H1 (cell line): Measurements from ENCODE around the gene CEP89. TPM values are rescaled to one million over a fixed set of nuclear protein-coding genes. Genes with fewer than 3 reads are reported as not detected.

ENCODE experiments used
- CTCF ChIA-PET: fragments of 300-600 bp; sonication (Branson Sonifier 250); formaldehyde crosslinking; loops from one replicate; lab custom pipeline; 2021; ENCODE audit not compliant: partially characterized antibody; lab: Charles Lee
- POLR2A ChIA-PET: fragments of 300-600 bp; sonication (Branson Sonifier 250); formaldehyde crosslinking; loops from one replicate; lab custom pipeline; 2021; ENCODE audit warnings: inconsistent platforms; ENCODE audit not compliant: partially characterized antibody; lab: Charles Lee
- DNase-seq, 2 experiments: peaks; one replicate each; pipeline versions ENCODE4 v3.0.0 to v3.0.0-alpha.2; 2010 to 2022; ENCODE audit warnings: low spot score in 2 of 2, low read depth in 1 of 2, mixed read lengths in 1 of 2
- FAIRE-seq: peaks from 2 replicates; lab custom pipeline; 2011; peaks lifted over from hg19 to GRCh38; lab: Jason Lieb, UNC
- H2AFZ ChIP-seq: 2 replicates; pipeline ENCODE4 v1.8.1; 2012; ENCODE audit warnings: low read length, inconsistent platforms
- H2AK5ac ChIP-seq: 2 replicates; pipeline ENCODE4 v1.6.1; 2013; ENCODE audit warnings: low read depth, low read length
- H2BK120ac ChIP-seq: replicated peaks from 2 replicates; pipeline ENCODE3; 2013; ENCODE audit warnings: low read depth, low read length, inconsistent platforms
- H2BK12ac ChIP-seq: 2 replicates; pipeline ENCODE4 v1.6.1; 2013; ENCODE audit warnings: low read depth, low read length
- H2BK15ac ChIP-seq: 2 replicates; pipeline ENCODE4 v1.6.1; 2013; ENCODE audit warnings: low read length
- H2BK20ac ChIP-seq: 2 replicates; pipeline ENCODE4 v1.6.1; 2013; ENCODE audit warnings: low read length
- H2BK5ac ChIP-seq: 2 replicates; pipeline ENCODE4 v1.6.1; 2013; ENCODE audit warnings: low read depth, low read length
- H3K14ac ChIP-seq: 2 replicates; pipeline ENCODE4 v1.6.1; 2013; ENCODE audit warnings: inconsistent platforms; ENCODE audit not compliant: insufficient read length
- H3K18ac ChIP-seq: 2 replicates; pipeline ENCODE4 v1.6.1; 2013; ENCODE audit warnings: low read length; ENCODE audit errors: extremely low read depth
- H3K23ac ChIP-seq: 2 replicates; pipeline ENCODE4 v1.6.1; 2013; ENCODE audit warnings: inconsistent platforms; ENCODE audit not compliant: insufficient read length
- H3K23me2 ChIP-seq: 2 replicates; pipeline ENCODE4 v1.6.1; 2013; ENCODE audit warnings: low read depth, low read length
- H3K27ac ChIP-seq: 2 replicates; pipeline ENCODE4 v1.6.1; 2011; ENCODE audit warnings: low read depth, low read length, inconsistent platforms
- H3K27me3 ChIP-seq, 4 experiments: replicated peaks in 1 of 4; 1 replicate in 1 of 4; 2 replicates in 3 of 4; pipeline versions ENCODE4 v1.6.1 to v1.8.1; 2011 to 2013; ENCODE audit warnings: low read length in 3 of 4, mild to moderate bottlenecking in 3 of 4, inconsistent platforms in 2 of 4, mixed read lengths in 2 of 4, moderate library complexity in 1 of 4; ENCODE audit not compliant: control insufficient read depth in 3 of 4, insufficient read depth in 3 of 4; ENCODE audit errors: extremely low read depth in 1 of 4
- H3K36me3 ChIP-seq, 4 experiments: 2 replicates each; pipeline versions ENCODE4 v1.6.1 to v1.8.1; 2011 to 2013; ENCODE audit warnings: mild to moderate bottlenecking in 4 of 4, low read length in 3 of 4, moderate library complexity in 2 of 4, control low read depth in 1 of 4, inconsistent platforms in 1 of 4; ENCODE audit not compliant: insufficient read depth in 4 of 4, control insufficient read depth in 2 of 4
- H3K4ac ChIP-seq: replicated peaks from 2 replicates; pipeline ENCODE3; 2013; ENCODE audit warnings: low read length, low read depth, mixed read lengths, inconsistent platforms; ENCODE audit not compliant: insufficient read length
- H3K4me1 ChIP-seq, 4 experiments: replicated peaks in 1 of 4; 1 replicate in 1 of 4; 2 replicates in 3 of 4; pipeline versions ENCODE4 v1.6.1 to v1.8.1; 2011 to 2013; ENCODE audit warnings: low read length in 3 of 4, inconsistent platforms in 2 of 4, mixed read lengths in 1 of 4; ENCODE audit not compliant: insufficient read depth in 4 of 4, control insufficient read depth in 3 of 4
- H3K4me2 ChIP-seq, 2 experiments: 2 replicates each; pipeline versions ENCODE4 v1.6.1 to v1.8.1; 2011 to 2013; ENCODE audit warnings: low read depth in 2 of 2, low read length in 2 of 2, control low read depth in 1 of 2, inconsistent platforms in 1 of 2, mild to moderate bottlenecking in 1 of 2; ENCODE audit not compliant: insufficient read depth in 1 of 2
- H3K4me3 ChIP-seq, 4 experiments: fragments of 200-600, 300-600 bp in 1 of 4; sonication (generic), shearing (Covaris generic), sonication (Bioruptor Twin) in 1 of 4; 2 replicates each; pipeline versions ENCODE4 v1.5.1 to v1.8.1; 2011 to 2016; ENCODE audit warnings: low read length in 4 of 4, low read depth in 3 of 4, control low read depth in 2 of 4, inconsistent platforms in 2 of 4, mild to moderate bottlenecking in 2 of 4, mixed read lengths in 1 of 4, moderate library complexity in 1 of 4; ENCODE audit not compliant: insufficient read depth in 2 of 4; ENCODE audit errors: extremely low read depth in 1 of 4
- H3K56ac ChIP-seq: replicated peaks from 2 replicates; pipeline ENCODE3; 2013; ENCODE audit warnings: low read depth, mild to moderate bottlenecking, mixed read lengths, low read length, inconsistent platforms; ENCODE audit not compliant: insufficient read length
- H3K79me1 ChIP-seq: 2 replicates; pipeline ENCODE4 v1.6.1; 2013; ENCODE audit warnings: low read depth, low read length, control low read depth
- H3K79me2 ChIP-seq, 2 experiments: 2 replicates each; pipeline versions ENCODE4 v1.6.1 to v1.8.1; 2012 to 2013; ENCODE audit warnings: low read length in 2 of 2, mild to moderate bottlenecking in 2 of 2, inconsistent platforms in 1 of 2; ENCODE audit not compliant: insufficient read depth in 2 of 2, control insufficient read depth in 1 of 2
- H3K9ac ChIP-seq, 4 experiments: replicated peaks in 1 of 4; 1 replicate in 1 of 4; 2 replicates in 3 of 4; pipeline versions ENCODE4 v1.6.1 to v1.8.1; 2011 to 2013; ENCODE audit warnings: low read depth in 3 of 4, low read length in 3 of 4, control low read depth in 2 of 4, mild to moderate bottlenecking in 2 of 4, moderate library complexity in 2 of 4, inconsistent platforms in 1 of 4; ENCODE audit errors: extremely low read depth in 1 of 4
- H3K9me3 ChIP-seq, 2 experiments: 2 replicates each; pipeline versions ENCODE4 v1.6.1 to v1.8.1; 2012 to 2013; ENCODE audit warnings: mild to moderate bottlenecking in 2 of 2, moderate library complexity in 2 of 2, control low read depth in 1 of 2, inconsistent platforms in 1 of 2, low read depth in 1 of 2, low read length in 1 of 2, mixed read lengths in 1 of 2; ENCODE audit not compliant: insufficient read depth in 2 of 2
- H4K20me1 ChIP-seq, 2 experiments: replicated peaks in 1 of 2; 2 replicates each; pipeline versions ENCODE3 to v1.8.1; 2011 to 2013; ENCODE audit warnings: inconsistent platforms in 2 of 2, low read length in 2 of 2, mild to moderate bottlenecking in 1 of 2; ENCODE audit not compliant: insufficient read depth in 2 of 2, control insufficient read depth in 1 of 2
- H4K5ac ChIP-seq: 2 replicates; pipeline ENCODE4 v1.6.1; 2013; ENCODE audit warnings: low read length, low read depth, mixed read lengths, inconsistent platforms; ENCODE audit not compliant: insufficient read length
- H4K8ac ChIP-seq: 2 replicates; pipeline ENCODE4 v1.8.0; 2013; ENCODE audit warnings: mild to moderate bottlenecking, moderate library complexity, low read length, inconsistent platforms; ENCODE audit not compliant: insufficient read depth; ENCODE audit errors: extremely low read depth
- H4K91ac ChIP-seq: replicated peaks from 2 replicates; pipeline ENCODE3; 2013; ENCODE audit warnings: low read length, mixed read lengths, inconsistent platforms; ENCODE audit not compliant: insufficient read length
- CBX8 ChIP-seq: fragments of 300-800, 300-1000 bp; sonication (generic); IDR thresholded peaks from 2 replicates; pipeline ENCODE4 v1.7.1; 2016; ENCODE audit warnings: low read depth, low read length, borderline replicate concordance
- GTF2F1 ChIP-seq: IDR thresholded peaks from 2 replicates; pipeline ENCODE4 v1.6.1; 2012; ENCODE audit warnings: low read depth, low read length, improper control_type of control experiment, borderline replicate concordance
- POLR2A ChIP-seq, 2 experiments: IDR thresholded peaks; 1 replicate in 1 of 2; 2 replicates in 1 of 2; pipeline ENCODE4 v1.6.1; 2011; ENCODE audit warnings: low read depth in 2 of 2, low read length in 2 of 2, mild to moderate bottlenecking in 2 of 2; ENCODE audit errors: control extremely low read depth in 1 of 2
- RFX5 ChIP-seq: IDR thresholded peaks from 2 replicates; pipeline ENCODE4 v1.6.1; 2011; ENCODE audit warnings: low read depth, low read length, improper control_type of control experiment, borderline replicate concordance
- SAP30 ChIP-seq: fragments of 300-600 bp; sonication (generic); IDR thresholded peaks from 2 replicates; pipeline ENCODE4 v1.7.1; 2012; ENCODE audit warnings: low read length, moderate library complexity, mild to moderate bottlenecking, inconsistent platforms; ENCODE audit not compliant: insufficient read depth, insufficient replicate concordance
- WGBS, 2 experiments: shearing (Covaris generic) in 1 of 2; methylation state at CpG; one replicate each; pipeline versions ENCODE4 v1.1.6 to v1.1.7; 2013 to 2015; ENCODE audit warnings: low lambda C conversion rate in 2 of 2, mixed read lengths in 2 of 2, inconsistent platforms in 1 of 2, low coverage in 1 of 2, missing lambda C conversion rate in 1 of 2; ENCODE audit not compliant: insufficient replicate concordance in 2 of 2, insufficient coverage in 1 of 2, insufficient read length in 1 of 2; ENCODE audit errors: extremely low coverage in 1 of 2, missing lambda C conversion rate in 1 of 2; 5-methylcytosine and 5-hydroxymethylcytosine counted together
- polyA plus RNA-seq, 7 experiments: library from polyadenylated mRNA; depleted of rRNA in 3 of 7; stranded (reverse) in 5 of 7; unstranded in 2 of 7; fragments of >200 nt in 5 of 7; fragments of 200-250 nt in 2 of 7; gene quantifications; 1 replicate in 5 of 7; 2 replicates in 1 of 7; 4 replicates in 1 of 7; pipeline versions ENCODE4 v1.2.1 to v1.2.3, GENCODE V29; 2011 to 2013; ENCODE audit warnings: missing spikeins in 2 of 7, mixed read lengths in 2 of 7
- total RNA-seq: library from RNA; stranded (reverse); fragmentation: NEBNext Ultra II Directional; extraction: Animal tissue kit (Norgen Biotek cat#: 25700); gene quantifications from 2 replicates; pipeline ENCODE4 v1.2.1, GENCODE V29; 2021

Gene CEP89
- total and polyA plus RNA-seq, 2 of the 8 experiments (the other 6 are each of a cell fraction or from before 2014, with no cell fraction given), result 23.0 to 23.6 TPM

- no peaks in the 10 kb centered on the region for H3K23me2 ChIP-seq
- no peak for TF ChIP-seq SAP30
- no peak for TF ChIP-seq CBX8
- TF ChIP-seq GTF2F1, result no peak
- no peak for TF ChIP-seq POLR2A (IDR thresholded peaks at IDR 0.05; ENCODE audit: control extremely low read depth in 1 of 2, low read depth in 2 of 2, low read length in 2 of 2)
- no peak for TF ChIP-seq RFX5
- TF ChIP-seq, all 59 proteins: peak for 0
- H2BK5ac ChIP-seq, result no peak overlapping the region
- peaks cover 0 to 3% (median 2%) of the 10 kb centered on the region in 4 experiments; a peak in 4 of 7 replicates for H3K4me1 ChIP-seq
- H3K4me3 ChIP-seq, result no peak overlapping the region
- H3K36me3 ChIP-seq, result no peaks in the 10 kb centered on the region
- peak in 1 of 2 experiments; percentile 51 for DNase-seq
- no peak overlapping the region for H3K18ac ChIP-seq
- H3K27ac ChIP-seq, result no peak overlapping the region
- FAIRE-seq, result no peak
- no peak overlapping the region for H3K23ac ChIP-seq
- no peaks in the 10 kb centered on the region for H3K27me3 ChIP-seq
- no peak overlapping the region for H4K5ac ChIP-seq
- H3K79me1 ChIP-seq, result no peaks in the 10 kb centered on the region
- H4K20me1 ChIP-seq, result peaks cover 0 to 1% of the 10 kb centered on the region in 2 experiments
- no peak overlapping the region for H2AK5ac ChIP-seq
- ChIA-PET CTCF (interaction anchor here (0.8 to 1.7 kb wide), 2 partner anchors 9 to 13 kb away, joined by 3 read pairs; no protein-coding TSS in a partner anchor), POLR2A (no interaction called here)
- H2BK15ac ChIP-seq, result no peak overlapping the region
- H3K4ac ChIP-seq, result no peak overlapping the region
- no peaks in the 10 kb centered on the region for H3K79me2 ChIP-seq
- WGBS, 2 experiments, result 64% methylated on average over 7 of the region's 7 CpGs; no CpG with 5 or more reads in 1 of the 2 experiments
- no peak overlapping the region for H2BK20ac ChIP-seq
- no peak overlapping the region for H4K91ac ChIP-seq
- no peak overlapping the region for H3K56ac ChIP-seq
- no peak overlapping the region for H3K14ac ChIP-seq
- H2AFZ ChIP-seq, result no peak overlapping the region
- H4K8ac ChIP-seq, result no peak overlapping the region
- H2BK120ac ChIP-seq, result no peak overlapping the region
- no peak overlapping the region for H3K9ac ChIP-seq
- H3K9me3 ChIP-seq, result no peaks in the 10 kb centered on the region
- no peak overlapping the region for H3K4me2 ChIP-seq
- H2BK12ac ChIP-seq, result no peak overlapping the region
Observed at GRCh38 chr19:32875428-32875827, 96.3 kb downstream of the CEP89 start.
